HEK293 (cell line): ENCODE results near the gene FRMPD2.

Source experiments
- CTCF ChIA-PET: fragments of 350-600 bp; formaldehyde crosslinking; extraction: SDS; loops from one replicate; lab custom pipeline; 2021; ENCODE audit warnings: antibody characterized with exemption; lab: Yijun Ruan, JAX
- POLR2A ChIA-PET: fragments of 300-600 bp; formaldehyde crosslinking; extraction: SDS; loops from one replicate; lab custom pipeline; 2020; ENCODE audit warnings: antibody characterized with exemption, inconsistent platforms; lab: Yijun Ruan, JAX
- H3K27ac ChIP-seq: fragments of 200-500 bp; sonication (Bioruptor generic); 2 replicates; pipeline ENCODE4 v1.5.1; 2014; ENCODE audit warnings: low read depth, low read length, control low read depth, inconsistent platforms; ENCODE audit errors: extremely low read depth
- H3K36me3 ChIP-seq, 2 experiments: fragments of 200-500 bp in 1 of 2; sonication (Bioruptor generic) in 1 of 2; 1 replicate in 1 of 2; 2 replicates in 1 of 2; pipeline ENCODE4 v1.5.1; 2014 to 2017; ENCODE audit warnings: inconsistent platforms in 2 of 2, low read length in 2 of 2; ENCODE audit not compliant: control insufficient read depth in 2 of 2, insufficient read depth in 1 of 2
- H3K4me1 ChIP-seq: fragments of 200-500 bp; sonication (Bioruptor generic); 2 replicates; pipeline ENCODE4 v1.5.1; 2014; ENCODE audit warnings: mild to moderate bottlenecking, low read length, inconsistent platforms; ENCODE audit not compliant: control insufficient read depth, insufficient read depth
- H3K4me3 ChIP-seq: 2 replicates; pipeline ENCODE4 v1.5.1; 2011; ENCODE audit warnings: low read depth, mild to moderate bottlenecking, control low read depth, low read length, moderate library complexity
- H3K9me3 ChIP-seq: fragments of 200-500 bp; sonication (Bioruptor generic); 2 replicates; pipeline ENCODE4 v1.5.1; 2014; ENCODE audit warnings: low read depth, low read length, inconsistent platforms; ENCODE audit not compliant: control insufficient read depth, insufficient read depth
- BCL11A ChIP-seq: fragments of 450-650 bp; formaldehyde crosslinking; IDR thresholded peaks from 2 replicates; pipeline ENCODE4 v1.5.1; 2016; ENCODE audit warnings: low read depth, missing biosample characterization, missing genetic modification characterization
- BCL11B ChIP-seq: fragments of 450-650 bp; formaldehyde crosslinking; IDR thresholded peaks from 2 replicates; pipeline ENCODE4 v1.5.1; 2016; ENCODE audit warnings: low read depth, missing biosample characterization, missing genetic modification characterization
- CTCF ChIP-seq: fragments of 450-650 bp; formaldehyde crosslinking; IDR thresholded peaks from 2 replicates; pipeline ENCODE4 v1.5.1; 2016; ENCODE audit warnings: missing biosample characterization, missing genetic modification characterization
- GLIS1 ChIP-seq: fragments of 450-650 bp; formaldehyde crosslinking; IDR thresholded peaks from 2 replicates; pipeline ENCODE4 v1.5.1; 2016; ENCODE audit warnings: missing biosample characterization, missing genetic modification characterization
- GLIS2 ChIP-seq: fragments of 450-650 bp; formaldehyde crosslinking; IDR thresholded peaks from 2 replicates; pipeline ENCODE4 v1.5.1; 2016; ENCODE audit warnings: missing biosample characterization, missing genetic modification characterization
- KLF10 ChIP-seq: fragments of 450-650 bp; IDR thresholded peaks from 2 replicates; pipeline ENCODE4 v1.5.1; 2018; ENCODE audit warnings: missing biosample characterization, mild to moderate bottlenecking, missing genetic modification characterization
- KLF9 ChIP-seq: fragments of 450-650 bp; formaldehyde crosslinking; IDR thresholded peaks from 2 replicates; pipeline ENCODE4 v1.5.1; 2016; ENCODE audit warnings: missing biosample characterization, missing genetic modification characterization, low read depth
- PATZ1 ChIP-seq: fragments of 450-650 bp; formaldehyde crosslinking; IDR thresholded peaks from 2 replicates; pipeline ENCODE4 v1.5.1; 2016; ENCODE audit warnings: missing biosample characterization, missing genetic modification characterization
- SP2 ChIP-seq: fragments of 450-650 bp; formaldehyde crosslinking; IDR thresholded peaks from 2 replicates; pipeline ENCODE4 v1.5.1; 2016; ENCODE audit warnings: missing biosample characterization, missing genetic modification characterization
- ZBTB17 ChIP-seq: fragments of 450-650 bp; formaldehyde crosslinking; IDR thresholded peaks from 2 replicates; pipeline ENCODE4 v1.5.1; 2016; ENCODE audit warnings: missing biosample characterization, missing genetic modification characterization
- ZBTB26 ChIP-seq: fragments of 450-650 bp; formaldehyde crosslinking; optimal IDR thresholded peaks from 2 replicates; pipeline ENCODE3; 2016; ENCODE audit warnings: missing biosample characterization, mild to moderate bottlenecking, missing genetic modification characterization
- ZBTB48 ChIP-seq: fragments of 450-650 bp; formaldehyde crosslinking; IDR thresholded peaks from 2 replicates; pipeline ENCODE4 v1.5.1; 2016; ENCODE audit warnings: missing biosample characterization, missing genetic modification characterization
- ZNF10 ChIP-seq: fragments of 450-650 bp; formaldehyde crosslinking; IDR thresholded peaks from 2 replicates; pipeline ENCODE4 v1.5.1; 2017; ENCODE audit warnings: missing biosample characterization, missing genetic modification characterization
- ZNF2 ChIP-seq: fragments of 450-650 bp; formaldehyde crosslinking; IDR thresholded peaks from 2 replicates; pipeline ENCODE4 v1.5.1; 2016; ENCODE audit warnings: missing biosample characterization, missing genetic modification characterization
- ZNF223 ChIP-seq: fragments of 450-650 bp; formaldehyde crosslinking; IDR thresholded peaks from 2 replicates; pipeline ENCODE4 v1.5.1; 2016; ENCODE audit warnings: missing biosample characterization, missing genetic modification characterization
- ZNF24 ChIP-seq: fragments of 450-650 bp; formaldehyde crosslinking; IDR thresholded peaks from 2 replicates; pipeline ENCODE4 v1.5.1; 2016; ENCODE audit warnings: missing biosample characterization, missing genetic modification characterization
- ZNF292 ChIP-seq: fragments of 450-650 bp; formaldehyde crosslinking; IDR thresholded peaks from 2 replicates; pipeline ENCODE4 v1.5.1; 2016; ENCODE audit warnings: low read depth, missing biosample characterization, missing genetic modification characterization, borderline replicate concordance
- ZNF398 ChIP-seq: fragments of 450-650 bp; formaldehyde crosslinking; IDR thresholded peaks from 2 replicates; pipeline ENCODE4 v1.5.1; 2017; ENCODE audit warnings: missing biosample characterization, missing genetic modification characterization
- ZNF423 ChIP-seq: fragments of 450-650 bp; formaldehyde crosslinking; IDR thresholded peaks from 2 replicates; pipeline ENCODE4 v1.5.1; 2016; ENCODE audit warnings: missing biosample characterization, missing genetic modification characterization
- ZNF488 ChIP-seq: fragments of 450-650 bp; formaldehyde crosslinking; IDR thresholded peaks from 2 replicates; pipeline ENCODE4 v1.5.1; 2016; ENCODE audit warnings: missing biosample characterization, missing genetic modification characterization
- ZNF621 ChIP-seq: fragments of 450-650 bp; formaldehyde crosslinking; IDR thresholded peaks from 2 replicates; pipeline ENCODE4 v1.5.1; 2017; ENCODE audit warnings: missing biosample characterization, missing genetic modification characterization
- ZNF660 ChIP-seq: fragments of 450-650 bp; IDR thresholded peaks from 2 replicates; pipeline ENCODE4 v1.5.1; 2018; ENCODE audit warnings: missing biosample characterization, mild to moderate bottlenecking, missing genetic modification characterization
- ZSCAN4 ChIP-seq: fragments of 450-650 bp; formaldehyde crosslinking; IDR thresholded peaks from 2 replicates; pipeline ENCODE4 v1.5.1; 2017; ENCODE audit warnings: missing biosample characterization, missing genetic modification characterization

The FRMPD2 gene

GRCh38 chr10:48309711-48310226 lies 35.3 kb upstream of the FRMPD2 start (continued):
- TF ChIP-seq ZNF488 (tag by site-specific recombination): no peak
- peak; percentile 23; the same call in 1 of the 2 replicates for TF ChIP-seq CTCF (tag by site-specific recombination)
- no peak for TF ChIP-seq ZBTB26
- no peak for TF ChIP-seq ZNF223 (tag by site-specific recombination)
- TF ChIP-seq KLF10 (tag by site-specific recombination): no peak
- TF ChIP-seq ZBTB17 (tag by site-specific recombination): 0 out of 2 replicates have a peak, but pooled peaks have one; percentile 32
- TF ChIP-seq PATZ1 (tag by site-specific recombination): no peak
- TF ChIP-seq ZNF660 (tag by site-specific recombination): no peak

GRCh38 chr10:48307711-48308018 lies 33.2 kb upstream of the FRMPD2 start:
- Histone ChIP-seq H3K36me3 (no peaks in the 10 kb centered on the region), H3K4me3 (peak overlapping the region; percentile 49), H3K27ac (no peak overlapping the region), H3K9me3 (no peaks in the 10 kb centered on the region), H3K4me1 (peaks cover 9% of the 10 kb centered on the region; the same call in 1 of the 2 replicates)
- CTCF ChIA-PET: interaction anchor here (0.6 to 1.1 kb wide), 5 partner anchors 9 to 349 kb away, joined by 3 to 4 read pairs (median 4); no protein-coding TSS in a partner anchor
- TF ChIP-seq ZNF24 (tag by site-specific recombination): peak; percentile 29; the same call in 1 of the 2 replicates
- no peak for TF ChIP-seq ZNF423 (tag by site-specific recombination)
- POLR2A ChIA-PET: no interaction called here

- POLR2A ChIA-PET: no interaction called here
- CTCF ChIA-PET: interaction anchor here (0.6 to 1.0 kb wide), 3 partner anchors 9 to 26 kb away, joined by 3 to 4 read pairs (median 4); no protein-coding TSS in a partner anchor
- Histone ChIP-seq H3K9me3 (no peaks in the 10 kb centered on the region), H3K4me3 (peak overlapping the region; percentile 49), H3K36me3 (no peaks in the 10 kb centered on the region), H3K27ac (peak overlapping the region; percentile 82), H3K4me1 (peaks cover 9% of the 10 kb centered on the region; the same call in 1 of the 2 replicates)
- TF ChIP-seq ZNF398 (tag by site-specific recombination) (peak; percentile 91), SP2 (tag by site-specific recombination) (peak; percentile 37), ZNF621 (no peak), ZBTB48 (no peak), BCL11A (tag by site-specific recombination) (peak; percentile 65; the same call in 1 of the 2 replicates), ZNF292 (no peak), GLIS2 (tag by site-specific recombination) (peak; percentile 88), ZSCAN4 (tag by site-specific recombination) (no peak), BCL11B (peak; percentile 92), ZNF2 (tag by site-specific recombination) (peak; percentile 25; the same call in 1 of the 2 replicates), GLIS1 (tag by site-specific recombination) (peak; percentile 87), ZNF10 (tag by site-specific recombination) (no peak), KLF9 (tag by site-specific recombination) (peak; percentile 44)
These were observed 32.6 kb upstream of the FRMPD2 start for GRCh38 chr10:48306870-48307710.
